Tibial nerve (tissue), 4 donors: ENCODE measurements around the gene ANXA11. TPM values are rescaled to one million over a fixed set of nuclear protein-coding genes. Genes with fewer than 3 reads are reported as not detected.
A peak's percentile ranks its signal among the peaks of the same experiment; 100 is the strongest.
"Not testable (repeated sequence)": the region's sequence is repeated elsewhere in the genome, so short reads cannot be mapped to it uniquely, and the experiment has no call there.

Experiments
- DNase-seq, 2 donors: peaks; one replicate each; pipeline ENCODE4 v3.0.0-alpha.2; 2019; ENCODE audit warnings: low spot score in 2 of 2
- H3K27ac ChIP-seq, 4 donors: fragments of 200-600 bp; sonication (generic) in 3 of 4; one replicate each; pipeline ENCODE4 v1.5.1; 2017 to 2019; ENCODE audit warnings: mild to moderate bottlenecking in 1 of 4
- H3K27me3 ChIP-seq, 2 donors: fragments of 200-600 bp; sonication (generic) in 1 of 2; one replicate each; pipeline versions ENCODE4 v1.5.1 to v1.6.0; 2017 to 2019
- H3K36me3 ChIP-seq, 3 donors: fragments of 200-600 bp; sonication (generic); one replicate each; pipeline ENCODE4 v1.5.1; 2018 to 2019
- H3K4me1 ChIP-seq, 4 donors: fragments of 200-600 bp; sonication (generic) in 3 of 4; one replicate each; pipeline ENCODE4 v1.5.1; 2017 to 2019
- H3K4me3 ChIP-seq, 4 donors: fragments of 200-600 bp; sonication (generic) in 3 of 4; one replicate each; pipeline ENCODE4 v1.5.1; 2017 to 2019; ENCODE audit warnings: mild to moderate bottlenecking in 1 of 4, moderate library complexity in 1 of 4
- H3K9me3 ChIP-seq, 4 donors: fragments of 200-600 bp; sonication (generic) in 3 of 4; one replicate each; pipeline ENCODE4 v1.5.1; 2017 to 2019
- CTCF ChIP-seq, 5 experiments: fragments of 200-600 bp in 3 of 5; fragments of 450-650 bp in 2 of 5; sonication (generic) in 3 of 5; IDR thresholded peaks; one replicate each; pipeline ENCODE4 v1.5.1; 2016 to 2019; ENCODE audit warnings: antibody characterized with exemption in 5 of 5, mild to moderate bottlenecking in 3 of 5, moderate library complexity in 2 of 5
- EP300 ChIP-seq, 2 donors: sonication (generic); formaldehyde crosslinking; IDR thresholded peaks; one replicate each; pipeline ENCODE4 v1.6.1; 2017; ENCODE audit warnings: antibody characterized with exemption in 2 of 2, mild to moderate bottlenecking in 1 of 2
- POLR2A ChIP-seq, 2 donors: fragments of 450-650 bp; IDR thresholded peaks; one replicate each; pipeline ENCODE4 v1.6.1; 2017; ENCODE audit warnings: antibody characterized with exemption in 2 of 2, mild to moderate bottlenecking in 2 of 2, moderate library complexity in 2 of 2
- WGBS, 2 donors: methylation state at CpG; one replicate each; pipeline ENCODE4 v1.1.5; 2018; 5-methylcytosine and 5-hydroxymethylcytosine counted together
- total RNA-seq, 4 donors: library from RNA; depleted of rRNA; stranded (reverse); fragments of >200 nt; gene quantifications; one replicate each; pipeline ENCODE4 v1.1.0, GENCODE V29; 2016

Gene ANXA11
- total RNA-seq, 4 donors from 2014 or later, result 99.8 to 128 (median 113) TPM

- H3K36me3 ChIP-seq, result no peaks in the 10 kb centered on the region
- H3K27ac ChIP-seq, result peak overlapping the region; percentile 89 to 99 (median 95)
- H3K4me3 ChIP-seq, result peak overlapping the region; percentile 69 to 90 (median 90)
- H3K27me3 ChIP-seq, result no peaks in the 10 kb centered on the region
- DNase-seq, result no peak
- TF ChIP-seq EP300 (IDR thresholded peaks at IDR 0.05), result no peak
- TF ChIP-seq CTCF (IDR thresholded peaks at IDR 0.05), result no peak
- no peak for TF ChIP-seq POLR2A (IDR thresholded peaks at IDR 0.05)
- 16 to 22% methylated on average over 11 of the region's 11 CpGs for WGBS, 2 donors
- H3K9me3 ChIP-seq, result no peaks in the 10 kb centered on the region
- H3K4me1 ChIP-seq, result peaks cover 0 to 85% (median 52%) of the 10 kb centered on the region in 4 donors
These were observed 1.3 kb downstream of the ANXA11 start for GRCh38 chr10:80203835-80204676.

- peak overlapping the region; percentile 6 to 90 (median 80) for H3K4me3 ChIP-seq
- no peaks in the 10 kb centered on the region for H3K27me3 ChIP-seq
- peak overlapping the region; percentile 14 to 99 (median 95) for H3K27ac ChIP-seq
- H3K36me3 ChIP-seq, result no peaks in the 10 kb centered on the region
- no peaks in the 10 kb centered on the region for H3K9me3 ChIP-seq
- WGBS, 2 donors, result 45 to 47% methylated on average over 14 of the region's 14 CpGs
- peak in 1 of 2 donors; percentile 13 for TF ChIP-seq POLR2A (IDR thresholded peaks at IDR 0.05)
- TF ChIP-seq EP300 (IDR thresholded peaks at IDR 0.05), result peak in 1 of 2 donors; percentile 47
- TF ChIP-seq CTCF (IDR thresholded peaks at IDR 0.05), result peak in 1 of 5 experiments; percentile 14
- peaks cover 0 to 89% (median 57%) of the 10 kb centered on the region in 4 donors for H3K4me1 ChIP-seq
- DNase-seq, result peak in 1 of 2 donors; percentile 48
These were observed 2.2 kb downstream of the ANXA11 start for GRCh38 chr10:80202934-80203834.

DNA sequence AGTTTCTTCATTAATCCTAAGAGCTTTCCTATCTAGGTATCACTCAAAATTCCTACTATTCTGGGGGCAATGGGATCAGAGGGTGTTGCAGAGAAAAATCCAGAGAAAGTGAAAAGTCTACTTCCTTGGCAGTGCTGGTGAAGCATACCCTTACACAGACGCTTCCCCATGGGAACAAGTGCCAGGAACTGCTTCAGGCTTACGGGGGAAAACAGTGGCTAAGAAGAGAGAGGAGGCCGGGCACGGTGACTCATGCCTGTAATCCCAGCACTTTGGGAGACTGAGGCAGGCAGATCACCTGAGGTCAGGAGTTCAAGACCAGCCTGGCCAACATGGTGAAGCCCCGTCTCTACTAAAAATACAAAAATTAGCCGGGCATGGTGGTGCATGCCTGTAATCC lies 2.8 kb downstream of the ANXA11 start:
- H3K4me3 ChIP-seq, H3K9me3 ChIP-seq, H3K36me3 ChIP-seq, H3K27me3 ChIP-seq, DNase-seq: not testable (repeated sequence)
- WGBS, 2 donors, result 71 to 79% methylated on average over 6 of the region's 6 CpGs
- Histone ChIP-seq H3K27ac (peak overlapping the region in 3 of 4 donors; percentile 92 to 99 (median 98)), H3K4me1 (peaks cover 0 to 89% (median 57%) of the 10 kb centered on the region in 4 donors)

GRCh38 chr10:80201608-80202141 lies 3.7 kb downstream of the ANXA11 start:
- no peak for TF ChIP-seq POLR2A (IDR thresholded peaks at IDR 0.05)
- TF ChIP-seq EP300 (IDR thresholded peaks at IDR 0.05), result no peak
- no peak for TF ChIP-seq CTCF (IDR thresholded peaks at IDR 0.05)
- Histone ChIP-seq H3K36me3 (no peaks in the 10 kb centered on the region), H3K4me1 (peaks cover 0 to 89% (median 61%) of the 10 kb centered on the region in 4 donors), H3K9me3 (no peaks in the 10 kb centered on the region), H3K27me3 (no peaks in the 10 kb centered on the region), H3K4me3 (no peak overlapping the region), H3K27ac (peak overlapping the region in 3 of 4 donors; percentile 92 to 99 (median 98))
- WGBS, 2 donors, result 81 to 84% methylated on average over 8 of the region's 8 CpGs
- DNase-seq, result no peak

DNA sequence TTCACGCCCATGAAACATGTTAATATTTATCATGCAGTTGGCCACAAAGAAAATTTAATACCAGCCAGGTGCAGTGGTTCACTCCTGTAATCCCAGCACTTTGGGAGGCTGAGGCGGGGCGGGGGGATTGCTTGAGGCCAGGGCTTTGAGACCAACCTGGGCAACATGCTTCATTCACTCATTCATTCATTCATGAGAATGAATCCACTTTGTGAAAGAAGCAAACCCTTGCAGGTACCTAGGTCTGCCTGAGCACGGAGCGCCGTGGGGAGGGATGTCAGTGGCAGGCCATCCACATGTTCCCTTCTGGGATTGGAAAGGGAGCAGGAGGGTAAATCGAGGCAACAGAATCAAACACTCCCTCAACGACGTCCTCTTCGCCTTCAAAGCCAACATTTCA lies 4.7 kb downstream of the ANXA11 start:
- DNase-seq, result no peak
- H3K27ac ChIP-seq, result peak overlapping the region; percentile 56 to 99 (median 95)
- no peak overlapping the region for H3K4me3 ChIP-seq
- WGBS, 2 donors, result 86 to 96% methylated on average over 10 of the region's 10 CpGs
- TF ChIP-seq POLR2A (IDR thresholded peaks at IDR 0.05), result no peak
- TF ChIP-seq EP300 (IDR thresholded peaks at IDR 0.05), result no peak
- no peak for TF ChIP-seq CTCF (IDR thresholded peaks at IDR 0.05)
- no peaks in the 10 kb centered on the region for H3K9me3 ChIP-seq
- H3K4me1 ChIP-seq, result peaks cover 0 to 89% (median 61%) of the 10 kb centered on the region in 4 donors
- H3K27me3 ChIP-seq, result no peaks in the 10 kb centered on the region
- no peaks in the 10 kb centered on the region for H3K36me3 ChIP-seq
